Left cardiac atrium (tissue), 4 donors: ENCODE results near the gene PES1. TPM values are rescaled to one million over a fixed set of nuclear protein-coding genes. Genes with fewer than 3 reads are reported as not detected.
"Not testable (repeated sequence)": the region's sequence is repeated elsewhere in the genome, so short reads cannot be mapped to it uniquely, and the experiment has no call there.

Source experiments
- ATAC-seq, 2 donors: fragments of 200-7000 bp; cut with Tn5 transposase; one replicate each; pipeline ENCODE4 v1.9.1; 2020; ENCODE audit warnings: mild to moderate bottlenecking in 2 of 2, moderate library complexity in 2 of 2
- DNase-seq: peaks from one replicate; pipeline ENCODE4 v3.0.0-alpha.2; 2020
- intact Hi-C, 2 donors: fragments of 100-400 bp; cut with DNase I; formaldehyde crosslinking; loops; one replicate each; pipeline versions ENCODE4 v1.14.1 to v1.15.1; 2022 to 2023
- long read RNA-seq: library from polyadenylated mRNA; unstranded; transcript quantifications from one replicate; pipeline ENCODE4 v2.0.0, GENCODE V29; 2021
- total RNA-seq, 2 donors: library from RNA; stranded (reverse); fragmentation: NEBNext Ultra II Directional; extraction: Animal tissue kit (Norgen Biotek cat#: 25700); gene quantifications; one replicate each; pipeline ENCODE4 v1.2.1, GENCODE V29; 2021
- donor health status: DM: no; HTN: yes; CAD: no.
- donor health status: DM: no; HTN: yes; CAD: no; lungs with severe emphysema.
- donor health status: DM: yes; HTN: yes; CAD: no.
- donor health status: Dilated cardiomyopathy.

The PES1 gene
- 10 to 100 TPM; 23.0 to 38.9 TPM for total RNA-seq
- long read RNA-seq, transcript PES1-202 (15 exons, 2,295 nt): major isoform, 7 of 20 reads
- long read RNA-seq, partial matches to known transcripts: 8 of 20 reads
- long read RNA-seq, other reads (novel, unspliced or antisense): 4 of 20 reads

DNA sequence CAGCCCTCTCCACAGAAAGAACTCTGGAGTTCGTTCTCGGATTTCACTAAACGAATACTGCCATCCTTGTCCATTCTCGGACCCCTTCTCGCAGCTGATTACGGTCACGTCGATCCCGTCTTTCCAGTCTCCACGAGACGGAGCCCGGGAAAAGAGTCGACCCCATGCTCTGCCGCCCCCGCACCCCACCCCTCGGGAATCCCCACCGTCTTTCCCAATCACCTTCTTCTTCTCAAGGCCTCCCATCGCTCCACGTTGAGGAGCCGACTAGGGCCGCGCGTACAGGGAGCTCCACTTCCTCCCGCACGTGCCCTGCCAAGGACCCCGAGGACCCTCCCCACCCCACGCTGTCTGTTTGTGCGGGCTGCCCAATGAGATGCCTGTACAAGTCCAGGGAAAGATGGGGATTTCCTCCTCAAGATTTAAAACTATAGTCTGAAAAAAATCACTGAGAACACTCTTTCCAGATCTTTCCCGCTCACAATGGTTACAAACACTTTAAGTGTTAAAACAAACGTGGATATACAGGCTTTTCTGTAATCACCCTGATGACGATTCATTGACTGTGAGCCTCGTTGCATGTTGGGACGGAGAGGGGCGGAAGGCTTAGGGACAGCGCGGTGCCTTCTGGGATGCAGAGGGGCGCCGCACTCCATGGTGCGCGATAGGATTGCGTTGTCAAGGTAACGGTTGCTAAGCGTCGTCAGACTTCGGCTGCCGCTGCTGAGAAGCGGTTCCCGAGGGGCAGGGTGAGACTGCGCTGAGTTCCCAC lies at the start of gene PES1:
TSS of gene PES1 (minus strand) at position 323 of the 772 bp plus-strand sequence. CDS start at position 246, 77 bp downstream.
- DNase-seq: peak; percentile 96
- intact Hi-C loops: no loop called here
- ATAC-seq: peak; percentile 100

DNA sequence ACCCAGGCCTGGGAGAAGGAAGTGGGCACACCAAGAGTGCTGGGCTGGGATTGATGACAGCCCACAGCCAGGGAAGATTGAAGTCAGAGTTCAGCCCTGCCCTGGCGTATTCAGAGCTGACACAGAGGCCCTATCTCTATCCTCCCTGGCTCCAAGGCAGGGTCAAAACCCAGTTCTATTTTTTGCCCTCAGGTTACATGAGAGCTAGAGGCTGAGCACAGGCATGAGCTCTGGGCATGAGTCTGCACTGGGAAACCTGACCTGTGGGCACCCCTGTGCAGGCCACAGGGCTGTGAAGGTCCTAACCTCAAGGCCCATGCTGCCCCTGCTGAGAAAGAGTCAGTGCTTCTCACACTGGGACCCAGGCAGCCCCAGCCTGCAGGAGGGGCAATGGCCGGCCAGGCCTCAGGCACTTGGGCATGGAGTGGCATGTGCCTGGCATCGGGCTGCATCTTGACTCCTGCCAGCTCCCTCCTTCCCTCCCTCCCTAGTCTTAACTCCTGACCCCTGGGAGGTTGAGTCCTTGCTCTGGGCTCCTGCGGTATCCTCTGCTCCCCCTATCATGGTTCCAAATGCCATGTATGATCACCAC lies 49.2 kb upstream of the PES1 start:
- DNase-seq (no peak), ATAC-seq (no peak)
- intact Hi-C loops: no loop called here

DNA sequence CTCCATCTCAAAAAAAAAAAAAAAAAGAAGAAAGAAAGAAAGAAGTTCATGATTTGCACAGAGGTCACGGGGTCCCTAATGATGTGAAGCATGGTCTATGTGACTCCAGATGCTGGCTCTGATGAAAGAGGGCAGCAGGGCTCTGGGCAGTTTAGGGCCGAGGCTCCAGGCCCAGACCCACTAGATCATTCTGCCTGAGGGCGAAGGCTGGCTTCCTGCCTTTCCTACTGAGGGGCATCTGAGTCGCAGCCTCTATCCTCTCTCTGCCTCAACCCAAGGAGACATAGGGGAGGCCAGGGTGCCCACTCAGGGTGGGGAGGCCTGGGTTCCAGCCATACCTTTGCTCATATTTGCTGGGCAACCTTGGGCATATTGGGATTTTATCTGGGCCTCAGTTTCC lies 48.7 kb upstream of the PES1 start:
- ATAC-seq (no peak), DNase-seq (no peak)
- intact Hi-C loops: no loop called here

- intact Hi-C loops: loop anchor here in 1 of 2 donors (10.0 kb wide), 1 partner anchor 287 kb away; no protein-coding TSS in a partner anchor
- ATAC-seq: no peak
Measured at GRCh38 chr22:30637701-30638114, 46.0 kb upstream of the PES1 start.

GRCh38 chr22:30636226-30637077 lies 44.7 kb upstream of the PES1 start:
- intact Hi-C loops: loop anchor here in 1 of 2 donors (10.0 kb wide), 1 partner anchor 288 kb away; no protein-coding TSS in a partner anchor
- ATAC-seq (peak in 1 of 2 donors; percentile 0), DNase-seq (peak; percentile 37)

More at GRCh38 chr22:30637701-30638114, 46.0 kb upstream of the PES1 start:
- DNase-seq: no peak

- peak; percentile 97 for ATAC-seq
- peak; percentile 96 for DNase-seq
- intact Hi-C loops: loop anchor here in 1 of 2 donors (10.0 kb wide), 1 partner anchor 289 kb away; no protein-coding TSS in a partner anchor
Measured at GRCh38 chr22:30635273-30636225, 43.8 kb upstream of the PES1 start, which contains the start of gene SLC35E4. SLC35E4 (plus strand) TSS chr22:30635781; CDS start chr22:30636451, 670 bp downstream.

- ATAC-seq (peak; percentile 67 to 75), DNase-seq (peak; percentile 86)
- intact Hi-C loops: loop anchor here (1.0 to 10.0 kb wide), 4 partner anchors 118 to 290 kb away; no protein-coding TSS in a partner anchor
Measured at GRCh38 chr22:30634471-30635233, 42.9 kb upstream of the PES1 start.

- not testable (repeated sequence) for DNase-seq, ATAC-seq
- intact Hi-C loops: loop anchor here (5.0 to 10.0 kb wide), 3 partner anchors 121 to 293 kb away; no protein-coding TSS in a partner anchor
Measured at GRCh38 chr22:30631469-30631868, 39.8 kb upstream of the PES1 start.

DNA sequence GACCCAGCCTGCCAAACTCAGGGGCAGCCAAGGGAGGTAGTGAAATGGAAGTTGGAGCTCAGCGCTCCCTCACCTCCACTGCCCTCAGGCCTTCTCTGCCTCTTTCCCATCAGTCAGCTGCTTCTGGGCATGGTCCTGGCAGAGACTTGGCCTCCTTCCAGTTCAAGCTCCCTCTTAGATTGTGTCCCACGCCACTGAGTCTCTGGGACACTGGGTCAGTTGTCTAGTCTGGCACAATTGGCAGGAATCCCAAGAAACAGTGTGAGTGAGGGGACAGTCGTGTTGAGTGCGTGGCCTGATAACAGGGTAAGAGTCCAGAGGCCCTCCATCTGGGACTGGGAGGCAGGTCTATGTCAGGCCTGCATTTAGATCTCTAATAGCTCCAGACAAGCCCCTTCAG lies 36.8 kb upstream of the PES1 start:
- intact Hi-C loops: no loop called here
- DNase-seq (peak; percentile 61), ATAC-seq (peak; percentile 76 to 82)

- ATAC-seq (no peak), DNase-seq (no peak)
- intact Hi-C loops: no loop called here
Measured at GRCh38 chr22:30627471-30627870, 35.8 kb upstream of the PES1 start.

DNA sequence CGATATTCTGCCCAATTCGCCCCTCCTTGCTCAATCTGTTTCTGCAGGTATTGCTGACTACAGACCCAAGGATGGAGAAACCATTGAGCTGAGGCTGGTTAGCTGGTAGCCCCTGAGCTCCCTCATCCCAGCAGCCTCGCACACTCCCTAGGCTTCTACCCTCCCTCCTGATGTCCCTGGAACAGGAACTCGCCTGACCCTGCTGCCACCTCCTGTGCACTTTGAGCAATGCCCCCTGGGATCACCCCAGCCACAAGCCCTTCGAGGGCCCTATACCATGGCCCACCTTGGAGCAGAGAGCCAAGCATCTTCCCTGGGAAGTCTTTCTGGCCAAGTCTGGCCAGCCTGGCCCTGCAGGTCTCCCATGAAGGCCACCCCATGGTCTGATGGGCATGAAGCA lies 34.7 kb upstream of the PES1 start:
- intact Hi-C loops: no loop called here
- DNase-seq (no peak), ATAC-seq (no peak)

- intact Hi-C loops, DNase-seq, ATAC-seq: not testable (repeated sequence)
Measured at GRCh38 chr22:30619909-30620308, 28.2 kb upstream of the PES1 start.

DNA sequence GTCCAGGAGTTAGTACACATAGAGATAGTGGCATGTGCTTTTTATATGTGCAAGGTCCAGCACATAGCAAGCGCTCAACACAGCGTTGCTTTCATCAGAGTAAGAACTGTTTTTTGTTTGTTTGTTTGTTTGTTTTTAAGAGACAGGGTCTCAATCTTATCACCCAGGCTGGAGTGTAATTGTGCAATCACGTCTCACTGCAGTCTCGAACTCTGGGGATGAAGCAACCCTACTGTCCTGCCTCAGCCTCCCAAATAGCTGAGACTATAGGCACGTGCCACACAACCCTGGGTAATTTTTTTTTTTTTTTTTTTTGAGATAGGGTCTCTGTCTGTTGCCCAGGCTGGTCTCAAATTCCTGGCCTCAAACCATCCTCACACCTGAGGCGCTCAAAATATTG lies 26.1 kb upstream of the PES1 start:
- ATAC-seq (no peak), DNase-seq (no peak)
- intact Hi-C loops: no loop called here

- intact Hi-C loops: no loop called here
- ATAC-seq (peak in 1 of 2 donors; percentile 11), DNase-seq (no peak)
Measured at GRCh38 chr22:30615543-30615954, 23.8 kb upstream of the PES1 start.

GRCh38 chr22:30614879-30615278 lies 23.2 kb upstream of the PES1 start:
- ATAC-seq: no peak

GRCh38 chr22:30614268-30614667 lies 22.6 kb upstream of the PES1 start:
- intact Hi-C loops: no loop called here
- ATAC-seq (no peak), DNase-seq (no peak)

More at GRCh38 chr22:30614879-30615278, 23.2 kb upstream of the PES1 start:
- intact Hi-C loops: no loop called here
- no peak for DNase-seq

DNA sequence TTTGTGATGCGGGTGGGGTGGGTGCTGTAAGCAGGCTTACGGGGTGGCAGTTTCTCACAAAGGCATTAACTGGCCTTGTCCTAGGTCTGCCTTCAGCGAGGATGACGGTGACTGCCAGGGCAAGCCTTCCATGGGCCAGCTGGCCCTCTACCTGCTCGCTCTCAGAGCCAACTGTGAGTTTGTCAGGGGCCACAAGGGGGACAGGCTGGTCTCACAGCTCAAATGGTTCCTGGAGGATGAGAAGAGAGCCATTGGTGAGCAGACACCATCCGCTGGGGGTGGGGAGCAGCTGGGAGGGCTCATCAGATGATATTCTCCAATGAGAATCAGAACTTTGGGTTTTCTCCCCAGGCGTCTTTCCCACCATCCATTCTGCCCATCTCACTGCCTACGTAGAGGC lies 21.1 kb upstream of the PES1 start:
- intact Hi-C loops: no loop called here
- DNase-seq: no peak
- no peak for ATAC-seq
